Fibroblast of upper back skin (primary cell): Measurements from ENCODE around the gene YTHDF1.
"Not testable (repeated sequence)": the region's sequence is repeated elsewhere in the genome, so short reads cannot be mapped to it uniquely, and the experiment has no call there.

ENCODE experiments used
- DNase-seq: peaks from one replicate; pipeline ENCODE4 v3.0.0-alpha.2; 2013

The YTHDF1 gene

GRCh38 chr20:63167026-63167917 lies 48.7 kb downstream of the YTHDF1 start:
- no peak for DNase-seq

- no peak for DNase-seq
Measured at GRCh38 chr20:63166193-63167020, 49.5 kb downstream of the YTHDF1 start.

- no peak for DNase-seq
Measured at GRCh38 chr20:63165356-63166192, 50.4 kb downstream of the YTHDF1 start.

GRCh38 chr20:63164484-63165355 lies 51.2 kb downstream of the YTHDF1 start:
- no peak for DNase-seq

- DNase-seq: no peak
Measured at GRCh38 chr20:63163596-63164483, 52.1 kb downstream of the YTHDF1 start.

GRCh38 chr20:63163171-63163570 lies 52.8 kb downstream of the YTHDF1 start:
- DNase-seq: no peak

- DNase-seq: no peak
Measured at GRCh38 chr20:63162206-63162795, 53.6 kb downstream of the YTHDF1 start.

- DNase-seq: no peak
Measured at GRCh38 chr20:63161176-63161651, 54.7 kb downstream of the YTHDF1 start.

GRCh38 chr20:63160641-63161175 lies 55.2 kb downstream of the YTHDF1 start:
- no peak for DNase-seq

- no peak for DNase-seq
Measured at GRCh38 chr20:63159826-63160640, 55.9 kb downstream of the YTHDF1 start.

GRCh38 chr20:63159251-63159650 lies 56.7 kb downstream of the YTHDF1 start:
- not testable (repeated sequence) for DNase-seq

- DNase-seq: no peak
Measured at GRCh38 chr20:63158845-63159244, 57.1 kb downstream of the YTHDF1 start.

- DNase-seq: no peak
Measured at GRCh38 chr20:63158352-63158751, 57.6 kb downstream of the YTHDF1 start.

- not testable (repeated sequence) for DNase-seq
Measured at GRCh38 chr20:63157431-63157830, 58.5 kb downstream of the YTHDF1 start.

GRCh38 chr20:63156221-63156671 lies 59.7 kb downstream of the YTHDF1 start:
- no peak for DNase-seq

- no peak for DNase-seq
Measured at GRCh38 chr20:63155266-63156165, 60.4 kb downstream of the YTHDF1 start.

- no peak for DNase-seq
Measured at GRCh38 chr20:63154395-63154794, 61.5 kb downstream of the YTHDF1 start.
